ENCODE measurements around the gene SH3BGRL3. TPM values are rescaled to one million over a fixed set of nuclear protein-coding genes. Genes with fewer than 3 reads are reported as not detected.
"Not testable (repeated sequence)": the region's sequence is repeated elsewhere in the genome, so short reads cannot be mapped to it uniquely, and the experiment has no call there.

SH3BGRL3 gene
- 100 to 1,000 TPM; 156 to 636 (median 224) TPM for total RNA-seq
- 100 to 1,000 TPM; 569 to 630 TPM for polyA plus RNA-seq
- total RNA-seq = 91.5 reads per million, percentile 83 among the genes with 10 or more reads in this experiment

DNA sequence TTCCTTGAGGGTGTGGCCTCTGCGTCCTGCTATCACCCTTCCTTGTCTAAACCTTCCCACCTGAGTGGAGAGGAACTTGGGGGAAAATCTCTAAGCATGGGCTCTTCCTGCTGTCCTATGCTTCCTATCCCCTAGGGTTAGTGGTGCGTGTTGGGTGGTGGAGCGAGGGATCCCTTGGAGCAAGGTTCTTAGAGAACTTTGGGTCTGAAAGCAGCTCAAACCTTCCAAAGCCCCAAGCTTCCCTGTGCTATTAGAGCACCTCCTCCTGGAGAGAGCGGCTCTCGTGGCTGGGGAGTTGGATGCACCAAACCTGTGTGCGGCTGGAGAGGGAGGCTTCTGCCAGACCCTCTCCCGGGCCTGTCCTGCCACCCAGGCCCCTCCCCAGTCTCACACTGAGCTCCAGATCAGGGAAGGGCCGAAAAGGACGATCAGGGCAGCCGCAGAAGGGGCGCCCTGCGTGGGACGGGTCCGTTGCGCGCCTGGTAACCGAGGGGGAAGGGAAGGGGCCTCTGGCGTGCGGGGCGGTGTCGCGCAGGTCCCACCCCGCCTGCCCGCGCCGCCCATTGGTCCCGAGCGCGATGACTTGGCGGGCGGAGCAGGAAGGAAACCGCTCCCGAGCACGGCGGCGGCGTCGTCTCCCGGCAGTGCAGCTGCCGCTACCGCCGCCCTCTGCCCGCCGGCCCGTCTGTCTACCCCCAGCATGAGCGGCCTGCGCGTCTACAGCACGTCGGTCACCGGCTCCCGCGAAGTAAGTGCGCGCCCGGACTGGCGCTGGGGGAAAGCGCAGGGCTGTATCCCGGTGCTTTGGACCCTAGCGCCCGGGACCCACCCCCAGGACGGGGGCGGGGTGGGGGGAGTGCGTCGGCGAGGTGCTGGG, at the start of gene SH3BGRL3:
Gene SH3BGRL3 (plus strand): TSS at position 631 of the 877 bp plus-strand sequence. CDS start 70 bp downstream, at position 701.
- ChIA-PET POLR2A (interaction anchor here (0.5 to 26.8 kb wide), 9 partner anchors 9 to 304 kb away, joined by 3 to 1967 read pairs (median 4); partner anchors contain the start of genes CD52, CEP85 and UBXN11), CTCF (interaction anchor here (0.5 to 17.9 kb wide), 11 partner anchors 9 to 1147 kb away, joined by 3 to 541 read pairs (median 4); partner anchors contain the start of gene CD52)
- peaks cover 0 to 26% (median 4%) of the 10 kb centered on the region in 3 experiments for H3K36me3 ChIP-seq (ENCODE audit: control insufficient read depth in 2 of 3, insufficient read depth in 3 of 3, low read length in 3 of 3)
- H3K4me3 ChIP-seq (ENCODE audit: low read length) = peak within 1 kb of the TSS; percentile 58
- intact Hi-C loops (cut with micrococcal nuclease) = loop anchor here (1.0 to 10.0 kb wide), 9 partner anchors 9 to 415 kb away; partner anchors contain the start of genes ARID1A (in 1 of the 2), DHDDS (in 1 of the 2), HMGN2 (in 1 of the 2) and PDIK1L (in 1 of the 2)
- H3K36me3 Mint-ChIP-seq = peaks cover 0 to 47% (median 7%) of the 10 kb centered on the region in 5 donors
- H3K9me3 ChIP-seq (ENCODE audit: control insufficient read depth in 2 of 3, low read length in 3 of 3) = no peaks in the 10 kb centered on the region
- peak within 1 kb of the TSS; percentile 86 for H3K27ac ChIP-seq (ENCODE audit: low read depth, low read length)
- H3K4me3 Mint-ChIP-seq = peak within 1 kb of the TSS; percentile 80 to 98 (median 89)
- peaks cover 0 to under 1% (median 0%) of the 10 kb centered on the region in 11 donors for H3K9me3 Mint-ChIP-seq
- no peaks in the 10 kb centered on the region for H3K27me3 ChIP-seq (ENCODE audit: control insufficient read depth in 2 of 2, insufficient read depth in 2 of 2, low read length in 2 of 2)
- H3K27me3 Mint-ChIP-seq = no peaks in the 10 kb centered on the region
- peak within 1 kb of the TSS; percentile 83 to 99 (median 93) for H3K27ac Mint-ChIP-seq
- DNase-seq (peak; percentile 73 to 89 (median 84)), ATAC-seq (peak; percentile 77)
- H3K4me1 ChIP-seq (ENCODE audit: control insufficient read depth in 2 of 2, insufficient read depth in 2 of 2, low read length in 2 of 2) = peaks cover 80 to 82% of the 10 kb centered on the region in 2 donors
- H3K4me1 Mint-ChIP-seq = peaks cover 60 to 85% (median 71%) of the 10 kb centered on the region in 7 donors

DNA sequence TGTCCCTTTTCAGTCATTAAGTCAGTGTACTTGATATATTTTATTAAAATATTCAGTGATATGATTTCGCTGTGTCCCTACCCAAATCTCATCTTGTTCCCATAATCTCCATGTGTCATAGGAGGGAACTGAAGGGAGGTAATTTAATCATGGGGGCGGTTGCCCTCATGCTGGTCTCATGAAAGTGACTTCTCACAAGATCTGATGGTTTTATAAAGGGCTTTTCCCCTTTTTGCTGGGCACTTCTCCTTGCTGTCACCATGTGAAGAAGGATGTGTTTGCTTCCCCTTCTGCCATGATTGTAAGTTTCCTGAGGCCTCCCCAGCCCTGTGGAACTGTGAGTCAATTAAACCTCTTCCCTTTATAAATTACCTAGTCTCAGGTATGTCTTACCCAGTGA, 49.2 kb upstream of the SH3BGRL3 start:
- peaks cover 10 to 28% (median 18%) of the 10 kb centered on the region in 7 donors for H3K4me1 Mint-ChIP-seq
- intact Hi-C loops (cut with micrococcal nuclease) = loop anchor here in 1 of 2 donors (5.0 to 10.0 kb wide), 2 partner anchors 38 to 196 kb away; partner anchors contain the start of gene CATSPER4
- not testable (repeated sequence) for H3K9me3 ChIP-seq (ENCODE audit: control insufficient read depth in 2 of 3, low read length in 3 of 3); ATAC-seq; H3K36me3 Mint-ChIP-seq; H3K4me1 ChIP-seq (ENCODE audit: control insufficient read depth in 2 of 2, insufficient read depth in 2 of 2, low read length in 2 of 2); H3K36me3 ChIP-seq (ENCODE audit: control insufficient read depth in 2 of 3, insufficient read depth in 3 of 3, low read length in 3 of 3); H3K4me3 Mint-ChIP-seq; H3K27me3 ChIP-seq (ENCODE audit: control insufficient read depth in 2 of 2, insufficient read depth in 2 of 2, low read length in 2 of 2); DNase-seq; H3K27ac Mint-ChIP-seq; H3K9me3 Mint-ChIP-seq; H3K27ac ChIP-seq (ENCODE audit: low read depth, low read length); H3K4me3 ChIP-seq (ENCODE audit: low read length)
- ChIA-PET POLR2A (interaction anchor here (0.6 kb wide), 1 partner anchor 13 kb away, joined by 4 read pairs; no protein-coding TSS in a partner anchor), CTCF (interaction anchor here (0.7 to 5.3 kb wide), 2 partner anchors 61 to 136 kb away, joined by 3 to 38 read pairs; partner anchors contain the start of genes C1orf232 and ZNF593)
- peaks cover 4 to 32% (median 7%) of the 10 kb centered on the region in 5 donors for H3K27me3 Mint-ChIP-seq

DNA sequence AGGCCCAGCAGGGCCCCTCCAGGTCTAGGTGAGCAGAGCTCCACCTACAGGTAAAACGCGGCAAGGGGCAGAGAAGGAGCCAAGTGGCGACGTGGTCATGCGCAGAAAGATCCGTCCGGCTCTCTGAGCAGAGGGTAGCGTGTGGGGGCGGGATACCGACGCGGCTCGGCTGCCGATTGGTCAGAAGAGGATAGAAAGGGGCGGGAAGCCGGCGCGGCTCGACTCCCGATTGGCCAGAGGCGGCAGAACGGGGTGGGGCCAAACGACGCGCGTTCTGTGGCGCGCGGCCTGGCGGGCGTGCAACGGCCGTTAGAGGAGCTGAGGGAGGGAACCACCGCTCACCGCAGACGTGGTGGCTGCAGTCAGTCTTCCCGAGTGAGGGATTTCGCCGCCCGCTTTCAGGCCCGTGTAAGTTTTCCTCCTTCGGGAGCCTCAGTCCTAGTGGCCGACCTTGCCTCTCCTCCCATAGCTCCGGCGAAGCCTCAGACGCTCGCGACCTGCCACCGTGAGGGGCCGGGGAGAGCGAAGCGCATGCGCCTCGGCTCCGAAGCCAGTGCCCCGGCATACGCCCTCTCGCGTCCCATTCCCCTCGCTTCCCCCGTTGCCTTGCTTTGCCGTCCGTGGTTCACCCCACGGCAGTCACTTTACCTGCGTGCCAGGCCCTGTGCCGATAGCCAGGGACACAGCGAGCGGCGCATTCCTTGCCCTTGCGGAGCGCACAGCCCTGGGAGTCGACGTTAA, 45.8 kb upstream of the SH3BGRL3 start, which contains the start of gene CEP85:
Gene CEP85 (plus strand): TSS at position 298 of the 741 bp plus-strand sequence. CDS start 5,584 bp downstream, outside the sequence.
- H3K27me3 ChIP-seq (ENCODE audit: control insufficient read depth in 2 of 2, insufficient read depth in 2 of 2, low read length in 2 of 2) = no peaks in the 10 kb centered on the region
- ChIA-PET POLR2A (interaction anchor here (0.6 to 3.7 kb wide), 18 partner anchors 14 to 238 kb away, joined by 3 to 45 read pairs (median 4); partner anchors contain the start of genes C1orf232, CD52, DHDDS and HMGN2), CTCF (interaction anchor here (0.6 to 5.3 kb wide), 29 partner anchors 8 to 1590 kb away, joined by 3 to 38 read pairs (median 4); partner anchors contain the start of genes C1orf232, CATSPER4, ZNF593 and ZNF593OS)
- Mint-ChIP-seq H3K27ac (peak within 1 kb of the TSS; percentile 87 to 99 (median 96)), H3K4me1 (peaks cover 26 to 39% (median 38%) of the 10 kb centered on the region in 7 donors), H3K4me3 (peak within 1 kb of the TSS; percentile 89 to 99 (median 99)), H3K36me3 (peaks cover 0 to 6% (median 0%) of the 10 kb centered on the region in 5 donors), H3K9me3 (no peaks in the 10 kb centered on the region), H3K27me3 (peaks cover 0 to 8% (median 0%) of the 10 kb centered on the region in 5 donors)
- peaks cover 4 to 13% of the 10 kb centered on the region in 2 donors for H3K4me1 ChIP-seq (ENCODE audit: control insufficient read depth in 2 of 2, insufficient read depth in 2 of 2, low read length in 2 of 2)
- DNase-seq (peak; percentile 93 to 99 (median 98)), ATAC-seq (peak; percentile 96)
- peak within 1 kb of the TSS; percentile 91 for H3K4me3 ChIP-seq (ENCODE audit: low read length)
- no peaks in the 10 kb centered on the region for H3K9me3 ChIP-seq (ENCODE audit: control insufficient read depth in 2 of 3, low read length in 3 of 3)
- intact Hi-C loops (cut with micrococcal nuclease) = loop anchor here (1.0 to 10.0 kb wide), 18 partner anchors 31 to 239 kb away; partner anchors contain the start of genes CATSPER4 (in 2 of the 2), PDIK1L (in 2 of the 2), ZNF593 (in 2 of the 2) and DHDDS (in 1 of the 2)
- peak within 1 kb of the TSS; percentile 93 for H3K27ac ChIP-seq (ENCODE audit: low read depth, low read length)
- H3K36me3 ChIP-seq (ENCODE audit: control insufficient read depth in 2 of 3, insufficient read depth in 3 of 3, low read length in 3 of 3) = peaks cover 0 to 5% (median 0%) of the 10 kb centered on the region in 3 experiments

DNA sequence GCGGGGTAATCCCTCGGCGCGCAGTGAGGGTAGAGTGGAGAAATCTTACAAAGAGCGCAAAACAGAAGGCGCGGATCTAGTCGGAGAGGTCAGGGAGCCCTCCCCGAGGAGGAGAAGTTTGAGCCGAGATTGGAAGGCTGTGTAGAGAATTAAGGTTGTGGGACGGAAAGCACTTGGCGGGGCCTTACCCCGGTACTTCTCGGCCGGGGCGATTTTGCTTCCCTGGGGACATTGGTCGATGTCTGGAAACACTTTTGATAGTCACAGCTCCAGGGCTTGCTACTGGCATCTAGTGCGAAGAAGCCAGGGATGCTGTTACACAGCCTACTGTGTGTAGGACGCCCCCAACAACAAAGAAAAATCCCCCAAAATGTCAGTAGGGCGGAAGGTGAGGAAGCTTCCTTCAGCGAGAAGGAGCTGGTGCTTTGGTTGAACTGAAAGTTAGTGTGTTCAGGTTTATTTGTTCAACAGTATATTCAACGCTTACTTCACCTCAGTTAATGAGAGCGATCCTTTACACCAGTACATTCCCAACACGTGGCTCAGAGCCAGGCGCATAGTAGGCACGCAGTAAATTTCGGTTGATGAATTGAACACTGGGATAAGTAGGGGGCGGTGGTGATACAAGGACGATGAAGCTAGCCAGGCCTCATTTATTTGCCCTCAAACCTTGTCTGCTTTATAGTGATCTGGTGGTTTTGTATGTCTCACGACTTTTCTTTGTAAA, 45.1 kb upstream of the SH3BGRL3 start:
- ChIA-PET CTCF (interaction anchor here (0.5 to 5.3 kb wide), 26 partner anchors 9 to 1591 kb away, joined by 3 to 38 read pairs (median 4); partner anchors contain the start of genes C1orf232, CATSPER4, HMGN2 and ZNF593), POLR2A (interaction anchor here (0.6 to 3.7 kb wide), 19 partner anchors 9 to 237 kb away, joined by 3 to 45 read pairs (median 5); partner anchors contain the start of genes C1orf232, CD52, DHDDS and HMGN2)
- peaks cover 26 to 42% (median 39%) of the 10 kb centered on the region in 7 donors for H3K4me1 Mint-ChIP-seq
- Histone ChIP-seq H3K27ac (ENCODE audit: low read depth, low read length) (peak overlapping the region; percentile 93), H3K4me1 (ENCODE audit: control insufficient read depth in 2 of 2, insufficient read depth in 2 of 2, low read length in 2 of 2) (peaks cover 4 to 13% of the 10 kb centered on the region in 2 donors), H3K9me3 (ENCODE audit: control insufficient read depth in 2 of 3, low read length in 3 of 3) (no peaks in the 10 kb centered on the region), H3K36me3 (ENCODE audit: control insufficient read depth in 2 of 3, insufficient read depth in 3 of 3, low read length in 3 of 3) (peaks cover 0 to 8% (median 0%) of the 10 kb centered on the region in 3 experiments), H3K4me3 (ENCODE audit: low read length) (peak overlapping the region; percentile 91), H3K27me3 (ENCODE audit: control insufficient read depth in 2 of 2, insufficient read depth in 2 of 2, low read length in 2 of 2) (no peaks in the 10 kb centered on the region)
- ATAC-seq = no peak
- intact Hi-C loops (cut with micrococcal nuclease) = loop anchor here (1.0 to 10.0 kb wide), 18 partner anchors 32 to 238 kb away; partner anchors contain the start of genes CATSPER4 (in 2 of the 2), PDIK1L (in 2 of the 2), ZNF593 (in 2 of the 2) and DHDDS (in 1 of the 2)
- peak in 5 of 9 donors; percentile 14 to 31 (median 24) for DNase-seq
- H3K27me3 Mint-ChIP-seq = peaks cover 0 to 8% (median 0%) of the 10 kb centered on the region in 5 donors
- H3K36me3 Mint-ChIP-seq = peaks cover 0 to 6% (median 4%) of the 10 kb centered on the region in 5 donors
- H3K27ac Mint-ChIP-seq = peak overlapping the region; percentile 87 to 99 (median 96)
- H3K4me3 Mint-ChIP-seq = peak overlapping the region; percentile 89 to 99 (median 99)
- no peaks in the 10 kb centered on the region for H3K9me3 Mint-ChIP-seq
